Erythroblast (primary cell): ENCODE data around the gene SOX6.

Experiments
- GATA1 ChIP-seq: IDR thresholded peaks from 2 replicates; pipeline ENCODE4 v1.6.1; 2011; ENCODE audit warnings: low read depth, mild to moderate bottlenecking, control low read depth, low read length, moderate library complexity
- POLR2A ChIP-seq: IDR thresholded peaks from 2 replicates; pipeline ENCODE4 v1.6.1; 2011; ENCODE audit warnings: mild to moderate bottlenecking, low read length

DNA sequence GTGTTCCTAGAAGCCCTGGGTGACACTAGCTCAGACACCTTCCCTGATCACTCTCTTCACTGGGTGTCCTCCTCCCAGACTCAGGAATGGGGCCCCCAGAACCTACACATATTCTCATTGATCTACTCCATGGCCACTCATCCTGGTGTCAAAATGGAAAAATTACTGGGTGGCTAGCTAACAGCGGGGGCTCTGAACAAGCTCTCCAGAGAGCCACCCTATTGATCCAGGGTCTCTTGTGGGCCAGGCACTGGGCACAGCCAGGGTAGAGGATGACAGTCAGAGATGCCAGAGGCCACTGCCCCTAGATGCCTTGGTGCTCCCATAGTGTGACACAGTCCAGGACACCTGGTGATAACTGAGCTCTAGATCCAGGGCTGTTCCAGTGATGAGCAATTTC is 393.1 kb downstream of the SOX6 start:
- TF ChIP-seq GATA1 (no peak), POLR2A (no peak)
